ENCODE data around the gene EFNA4.

Gene EFNA4

GRCh38 chr1:155034318-155035208 lies 29.0 kb upstream of the EFNA4 start:
- no peak for DNase-seq

GRCh38 chr1:155035936-155036335 lies 27.6 kb upstream of the EFNA4 start:
- DNase-seq, result no peak

GRCh38 chr1:155037043-155037442 lies 26.5 kb upstream of the EFNA4 start:
- no peak for DNase-seq

- DNase-seq, result no peak
These were observed 25.6 kb upstream of the EFNA4 start for GRCh38 chr1:155037851-155038441.

GRCh38 chr1:155038602-155039307 lies 24.8 kb upstream of the EFNA4 start:
- no peak for DNase-seq

GRCh38 chr1:155039308-155039669 lies 24.3 kb upstream of the EFNA4 start:
- DNase-seq, result no peak

GRCh38 chr1:155040358-155041093 lies 23.0 kb upstream of the EFNA4 start:
- no peak for DNase-seq

GRCh38 chr1:155042789-155043188 lies 20.8 kb upstream of the EFNA4 start:
- DNase-seq, result no peak

- no peak for DNase-seq
These were observed 20.2 kb upstream of the EFNA4 start for GRCh38 chr1:155043301-155043702.

GRCh38 chr1:155043793-155044192 lies 19.7 kb upstream of the EFNA4 start:
- no peak for DNase-seq

- DNase-seq, result no peak
These were observed 19.2 kb upstream of the EFNA4 start for GRCh38 chr1:155044365-155044764.

GRCh38 chr1:155044812-155045657 lies 18.5 kb upstream of the EFNA4 start:
- DNase-seq, result peak; percentile 70

- no peak for DNase-seq
These were observed 14.8 kb upstream of the EFNA4 start for GRCh38 chr1:155048449-155049334.

- DNase-seq, result no peak
These were observed 13.6 kb upstream of the EFNA4 start for GRCh38 chr1:155049651-155050559.

- peak; percentile 72 for DNase-seq
These were observed 12.8 kb upstream of the EFNA4 start, which contains the start of gene ADAM15 for GRCh38 chr1:155050560-155051341. Gene ADAM15 (plus strand): TSS chr1:155051316. CDS start chr1:155051387, 71 bp downstream.

GRCh38 chr1:155051342-155051776 lies 12.2 kb upstream of the EFNA4 start:
- DNase-seq, result no peak

- DNase-seq, result peak; percentile 34
These were observed 11.7 kb upstream of the EFNA4 start for GRCh38 chr1:155051777-155052398.

Data from CD4-positive, alpha-beta T cell treated with Interleukin-4 for 4 hours (primary cell).